ENCODE measurements around the gene GALC. TPM values are rescaled to one million over a fixed set of nuclear protein-coding genes. Genes with fewer than 3 reads are reported as not detected.

Gene GALC
- 10 to 100 TPM; 19.7 to 24.4 TPM for total RNA-seq
- 10 to 100 TPM in 1 of 3 donors, 1 to 10 TPM in 2; 8.1 to 18.7 (median 9.0) TPM for polyA plus RNA-seq
- total RNA-seq, result 8.9 to 34.4 (median 15.7) reads per million in 6 experiments

GRCh38 chr14:87992718-87993628, at the start of gene GALC:
GALC (minus strand) TSS chr14:87993182; CDS start chr14:87993164, 18 bp downstream.
- H3K9me3 Mint-ChIP-seq, result no peaks in the 10 kb centered on the region
- no peaks in the 10 kb centered on the region for H3K27me3 Mint-ChIP-seq
- peak; percentile 87 to 97 (median 94) for DNase-seq
- peaks cover 0 to 2% (median 0%) of the 10 kb centered on the region in 3 donors for H3K36me3 Mint-ChIP-seq
- H3K27ac Mint-ChIP-seq, result peak within 1 kb of the TSS; percentile 99 to 100 (median 99)
- H3K4me3 Mint-ChIP-seq, result peak within 1 kb of the TSS; percentile 83 to 99 (median 97)
- POLR2A ChIA-PET, result interaction anchor here (0.7 to 7.2 kb wide), 15 partner anchors 9 to 176 kb away, joined by 3 to 125 read pairs (median 6); partner anchors contain the start of gene GPR65
- peaks cover 43 to 80% (median 69%) of the 10 kb centered on the region in 4 donors for H3K4me1 Mint-ChIP-seq
- ATAC-seq, result peak; percentile 84 to 88

- no peak for ATAC-seq
- POLR2A ChIA-PET, result no interaction called here
Measured at GRCh38 chr14:88040146-88040545, 47.2 kb upstream of the GALC start.

GRCh38 chr14:88039197-88039596, 46.2 kb upstream of the GALC start:
- H3K4me3 Mint-ChIP-seq, result no peak overlapping the region
- POLR2A ChIA-PET, result no interaction called here

More at GRCh38 chr14:88040146-88040545, 47.2 kb upstream of the GALC start:
- H3K27ac Mint-ChIP-seq, result no peak overlapping the region
- H3K27me3 Mint-ChIP-seq, result no peaks in the 10 kb centered on the region
- no peak for DNase-seq
- peaks cover 0 to 5% (median 3%) of the 10 kb centered on the region in 3 donors for H3K36me3 Mint-ChIP-seq
- peaks cover 0 to 17% (median 5%) of the 10 kb centered on the region in 4 donors for H3K4me1 Mint-ChIP-seq
- H3K9me3 Mint-ChIP-seq, result no peaks in the 10 kb centered on the region
- H3K4me3 Mint-ChIP-seq, result no peak overlapping the region

GRCh38 chr14:88037325-88037724, 44.3 kb upstream of the GALC start:
- Mint-ChIP-seq H3K27ac (no peak overlapping the region), H3K36me3 (peaks cover 0 to 5% (median 3%) of the 10 kb centered on the region in 3 donors), H3K4me1 (peaks cover 7 to 17% (median 8%) of the 10 kb centered on the region in 4 donors), H3K4me3 (no peak overlapping the region), H3K27me3 (no peaks in the 10 kb centered on the region), H3K9me3 (peaks cover 0 to 4% (median 0%) of the 10 kb centered on the region in 9 donors)
- DNase-seq (no peak), ATAC-seq (no peak)
- POLR2A ChIA-PET, result no interaction called here

More at GRCh38 chr14:88039197-88039596, 46.2 kb upstream of the GALC start:
- DNase-seq, result no peak
- H3K27me3 Mint-ChIP-seq, result no peaks in the 10 kb centered on the region
- H3K36me3 Mint-ChIP-seq, result peaks cover 0 to 5% (median 3%) of the 10 kb centered on the region in 3 donors
- no peaks in the 10 kb centered on the region for H3K9me3 Mint-ChIP-seq
- ATAC-seq, result no peak
- H3K27ac Mint-ChIP-seq, result no peak overlapping the region
- H3K4me1 Mint-ChIP-seq, result peaks cover 4 to 16% (median 6%) of the 10 kb centered on the region in 4 donors

- Mint-ChIP-seq H3K9me3 (peaks cover 0 to 4% (median 0%) of the 10 kb centered on the region in 9 donors), H3K36me3 (peaks cover 0 to 5% (median 3%) of the 10 kb centered on the region in 3 donors), H3K4me1 (peaks cover 9 to 21% (median 12%) of the 10 kb centered on the region in 4 donors), H3K4me3 (no peak overlapping the region), H3K27ac (peak overlapping the region in 1 of 10 donors; percentile 26), H3K27me3 (no peaks in the 10 kb centered on the region)
- DNase-seq (no peak), ATAC-seq (no peak)
- POLR2A ChIA-PET, result no interaction called here
Measured at GRCh38 chr14:88036422-88036821, 43.4 kb upstream of the GALC start.

- Mint-ChIP-seq H3K4me1 (peaks cover 20 to 42% (median 34%) of the 10 kb centered on the region in 4 donors), H3K4me3 (no peak overlapping the region), H3K9me3 (peaks cover 0 to 10% (median 0%) of the 10 kb centered on the region in 9 donors), H3K36me3 (peaks cover 0 to 5% (median 3%) of the 10 kb centered on the region in 3 donors), H3K27me3 (no peaks in the 10 kb centered on the region), H3K27ac (peak overlapping the region in 1 of 10 donors; percentile 21)
- POLR2A ChIA-PET, result no interaction called here
- DNase-seq (no peak), ATAC-seq (no peak)
Measured at GRCh38 chr14:88034076-88034475, 41.1 kb upstream of the GALC start.

- no peaks in the 10 kb centered on the region for H3K36me3 Mint-ChIP-seq
- DNase-seq (no peak), ATAC-seq (no peak)
- peaks cover 26 to 50% (median 47%) of the 10 kb centered on the region in 4 donors for H3K4me1 Mint-ChIP-seq
- H3K27me3 Mint-ChIP-seq, result no peaks in the 10 kb centered on the region
- POLR2A ChIA-PET, result no interaction called here
- no peak overlapping the region for H3K27ac Mint-ChIP-seq
- H3K9me3 Mint-ChIP-seq, result peaks cover 0 to 10% (median 0%) of the 10 kb centered on the region in 9 donors
- no peak overlapping the region for H3K4me3 Mint-ChIP-seq
Measured at GRCh38 chr14:88032373-88032772, 39.4 kb upstream of the GALC start.

GRCh38 chr14:88030892-88031291, 37.9 kb upstream of the GALC start:
- no peak for ATAC-seq
- no peaks in the 10 kb centered on the region for H3K36me3 Mint-ChIP-seq
- peaks cover 0 to 10% (median 0%) of the 10 kb centered on the region in 9 donors for H3K9me3 Mint-ChIP-seq
- peaks cover 33 to 64% (median 61%) of the 10 kb centered on the region in 4 donors for H3K4me1 Mint-ChIP-seq
- no peaks in the 10 kb centered on the region for H3K27me3 Mint-ChIP-seq
- POLR2A ChIA-PET, result interaction anchor here (0.8 to 1.3 kb wide), 3 partner anchors 25 to 37 kb away, joined by 3 to 8 read pairs (median 6); partner anchors contain the start of gene GPR65
- no peak for DNase-seq
- peak overlapping the region in 2 of 10 donors; percentile 23 to 46 for H3K27ac Mint-ChIP-seq
- peak overlapping the region in 2 of 10 donors; percentile 14 to 84 for H3K4me3 Mint-ChIP-seq

GRCh38 chr14:88030079-88030478, 37.1 kb upstream of the GALC start:
- H3K4me1 Mint-ChIP-seq, result peaks cover 39 to 70% (median 69%) of the 10 kb centered on the region in 4 donors
- no peaks in the 10 kb centered on the region for H3K27me3 Mint-ChIP-seq
- peak overlapping the region in 6 of 10 donors; percentile 28 to 84 (median 58) for H3K4me3 Mint-ChIP-seq
- H3K27ac Mint-ChIP-seq, result peak overlapping the region; percentile 7 to 87 (median 68)
- peak in 1 of 10 donors; percentile 28 for DNase-seq
- H3K9me3 Mint-ChIP-seq, result peaks cover 0 to 10% (median 0%) of the 10 kb centered on the region in 9 donors
- POLR2A ChIA-PET, result interaction anchor here (0.8 to 1.5 kb wide), 6 partner anchors 13 to 37 kb away, joined by 3 to 8 read pairs (median 4); partner anchors contain the start of genes GALC and GPR65
- no peaks in the 10 kb centered on the region for H3K36me3 Mint-ChIP-seq
- peak; percentile 40 to 62 for ATAC-seq

- H3K9me3 Mint-ChIP-seq, result peaks cover 0 to 10% (median 0%) of the 10 kb centered on the region in 9 donors
- peaks cover 45 to 76% (median 73%) of the 10 kb centered on the region in 4 donors for H3K4me1 Mint-ChIP-seq
- peak overlapping the region in 1 of 10 donors; percentile 12 for H3K4me3 Mint-ChIP-seq
- ATAC-seq, result peak in 1 of 2 donors; percentile 46
- POLR2A ChIA-PET, result interaction anchor here (0.8 to 1.5 kb wide), 5 partner anchors 12 to 37 kb away, joined by 3 to 6 read pairs (median 3); partner anchors contain the start of gene GALC
- H3K27ac Mint-ChIP-seq, result peak overlapping the region in 7 of 10 donors; percentile 0 to 87 (median 68)
- no peaks in the 10 kb centered on the region for H3K36me3 Mint-ChIP-seq
- H3K27me3 Mint-ChIP-seq, result no peaks in the 10 kb centered on the region
- DNase-seq, result no peak
Measured at GRCh38 chr14:88029500-88029899, 36.5 kb upstream of the GALC start.

GRCh38 chr14:88026890-88027289, 33.9 kb upstream of the GALC start:
- ATAC-seq (peak; percentile 66 to 69), DNase-seq (peak in 3 of 10 donors; percentile 34 to 56 (median 50))
- Mint-ChIP-seq H3K36me3 (no peaks in the 10 kb centered on the region), H3K4me1 (peaks cover 58 to 96% (median 88%) of the 10 kb centered on the region in 4 donors), H3K27ac (peak overlapping the region; percentile 73 to 96 (median 87)), H3K9me3 (peaks cover 0 to 6% (median 0%) of the 10 kb centered on the region in 9 donors), H3K4me3 (peak overlapping the region; percentile 51 to 83 (median 75)), H3K27me3 (no peaks in the 10 kb centered on the region)
- POLR2A ChIA-PET, result interaction anchor here (0.6 to 2.5 kb wide), 6 partner anchors 10 to 34 kb away, joined by 3 to 18 read pairs (median 4); partner anchors contain the start of genes GALC and GPR65

- POLR2A ChIA-PET, result interaction anchor here (2.5 kb wide), 1 partner anchor 33 kb away, joined by 18 read pairs; the partner anchor contains the start of gene GALC
- Mint-ChIP-seq H3K9me3 (peaks cover 0 to 12% (median 0%) of the 10 kb centered on the region in 9 donors), H3K4me1 (peaks cover 55 to 95% (median 82%) of the 10 kb centered on the region in 4 donors), H3K27ac (peak overlapping the region; percentile 60 to 96 (median 78)), H3K4me3 (peak overlapping the region in 6 of 10 donors; percentile 1 to 57 (median 20)), H3K27me3 (no peaks in the 10 kb centered on the region), H3K36me3 (peaks cover 0 to 6% (median 2%) of the 10 kb centered on the region in 3 donors)
- ATAC-seq (no peak), DNase-seq (no peak)
Measured at GRCh38 chr14:88025313-88025712, 32.3 kb upstream of the GALC start.
